NCI-H1048 (cell line): ENCODE measurements around the gene CYP2C19.
"Not testable (repeated sequence)": the region's sequence is repeated elsewhere in the genome, so short reads cannot be mapped to it uniquely, and the experiment has no call there.

Source experiments
- DNase-seq: peaks from one replicate; lab custom pipeline; 2025; lab: John Stamatoyannopoulos, UW

The CYP2C19 gene

DNA sequence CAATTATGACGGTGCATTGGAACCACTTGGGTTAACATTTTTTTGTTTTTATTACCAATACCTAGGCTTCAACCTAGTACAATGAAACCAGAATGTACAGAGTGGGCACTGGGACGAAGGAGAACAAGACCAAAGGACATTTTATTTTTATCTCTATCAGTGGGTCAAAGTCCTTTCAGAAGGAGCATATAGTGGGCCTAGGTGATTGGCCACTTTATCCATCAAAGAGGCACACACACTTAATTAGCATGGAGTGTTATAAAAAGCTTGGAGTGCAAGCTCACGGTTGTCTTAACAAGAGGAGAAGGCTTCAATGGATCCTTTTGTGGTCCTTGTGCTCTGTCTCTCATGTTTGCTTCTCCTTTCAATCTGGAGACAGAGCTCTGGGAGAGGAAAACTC is at the start of gene CYP2C19:
Gene CYP2C19, plus strand, starts transcription at position 289 of the 400 bp plus-strand sequence. Its CDS starts 25 bp downstream, at position 314.
- no peak for DNase-seq

DNA sequence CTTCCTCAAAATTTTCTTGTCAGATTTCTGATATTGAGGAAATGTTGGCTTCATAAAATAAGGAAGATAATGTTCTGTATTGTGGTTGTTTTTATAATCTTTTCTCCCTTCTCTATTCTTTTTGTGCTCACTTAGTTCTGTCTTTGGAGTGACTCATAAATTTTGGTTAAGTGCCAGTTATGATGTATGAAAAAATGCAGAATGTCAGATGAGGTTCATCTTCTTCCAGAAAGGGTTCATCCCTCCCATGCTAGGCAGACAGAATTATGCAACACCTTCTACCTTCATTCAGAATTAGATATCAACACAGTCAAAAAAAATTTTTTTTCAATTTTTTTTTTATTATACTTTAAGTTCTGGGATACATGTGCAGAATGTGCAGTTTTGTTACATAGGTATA is 36.6 kb upstream of the CYP2C19 start:
- DNase-seq: no peak

DNA sequence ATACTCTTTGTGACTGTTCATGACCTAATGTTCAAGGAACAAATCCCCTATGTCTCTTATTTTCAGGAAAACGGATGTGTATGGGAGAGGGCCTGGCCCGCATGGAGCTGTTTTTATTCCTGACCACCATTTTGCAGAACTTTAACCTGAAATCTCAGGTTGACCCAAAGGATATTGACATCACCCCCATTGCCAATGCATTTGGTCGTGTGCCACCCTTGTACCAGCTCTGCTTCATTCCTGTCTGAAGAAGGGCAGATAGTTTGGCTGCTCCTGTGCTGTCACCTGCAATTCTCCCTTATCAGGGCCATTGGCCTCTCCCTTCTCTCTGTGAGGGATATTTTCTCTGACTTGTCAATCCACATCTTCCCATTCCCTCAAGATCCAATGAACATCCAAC is 27.3 kb upstream of the CYP2C19 start:
- no peak for DNase-seq

GRCh38 chr10:94738588-94738987 is 23.9 kb upstream of the CYP2C19 start:
- DNase-seq: no peak

DNA sequence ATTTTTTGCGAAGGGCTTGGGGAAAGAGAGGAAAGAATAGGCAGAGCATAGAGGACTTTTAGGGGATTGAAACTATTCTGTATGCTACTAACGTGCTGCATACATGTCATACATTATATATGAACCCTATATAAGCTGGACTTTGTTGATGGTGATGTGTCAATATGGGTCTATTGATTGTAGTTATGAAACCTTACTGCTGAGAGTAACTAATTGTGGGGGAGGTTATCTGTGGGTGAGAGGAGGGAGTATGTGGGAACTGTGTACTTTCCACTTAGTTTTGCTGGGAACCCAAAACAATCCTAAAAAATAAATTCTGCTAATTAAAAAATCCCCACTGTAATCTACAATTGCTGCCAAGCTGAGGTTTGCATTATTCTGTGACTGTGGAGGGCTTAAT is 15.3 kb upstream of the CYP2C19 start:
- DNase-seq: no peak

DNA sequence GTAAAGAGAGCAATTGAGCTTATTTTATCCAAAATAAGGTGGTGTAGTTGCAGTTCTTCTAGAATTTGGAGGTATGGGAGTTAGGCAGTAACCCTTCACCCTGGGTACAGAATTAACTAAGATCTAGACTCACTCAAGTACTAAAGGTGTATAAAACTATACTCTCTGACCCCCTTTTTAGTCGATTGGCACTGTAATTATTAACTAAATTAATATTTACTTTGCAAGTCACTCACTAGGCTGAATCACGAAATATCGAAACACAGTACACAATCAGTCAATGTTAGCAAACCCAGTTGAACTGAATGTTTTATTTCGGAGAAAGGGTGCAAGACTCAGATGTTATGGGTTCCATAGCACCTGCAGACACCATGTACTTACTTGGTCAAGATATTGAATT is 14.6 kb upstream of the CYP2C19 start:
- DNase-seq: no peak

- DNase-seq: no peak
These were observed 4.6 kb upstream of the CYP2C19 start for GRCh38 chr10:94757916-94758315.

DNA sequence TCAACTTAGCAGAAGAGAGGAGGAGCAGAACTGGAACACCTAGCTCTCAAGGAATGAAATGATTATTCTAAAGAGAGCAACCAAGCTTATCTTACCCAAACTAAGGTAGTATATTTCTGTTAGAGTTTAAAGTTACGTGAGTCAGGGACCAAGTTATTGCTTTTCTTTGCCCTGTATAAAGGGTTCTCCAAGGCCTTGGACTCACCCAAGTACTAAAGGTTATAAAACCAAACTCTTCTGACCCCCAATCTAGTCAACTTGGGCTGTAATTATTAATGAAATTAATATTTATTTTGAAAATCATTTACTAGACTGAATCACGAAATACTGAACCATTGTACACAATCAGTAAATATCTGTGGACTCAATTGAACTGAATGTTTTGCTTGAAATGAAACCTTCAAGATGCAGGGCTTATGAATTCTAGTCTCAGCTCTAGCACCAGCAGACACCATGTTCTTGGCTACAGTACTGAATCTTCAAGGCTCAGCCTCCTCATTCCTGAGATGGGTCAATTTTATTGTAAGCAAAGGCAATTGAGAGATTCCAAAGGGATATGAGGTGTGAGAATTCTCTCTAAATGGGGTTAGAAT is 1.8 kb upstream of the CYP2C19 start:
- DNase-seq: no peak

GRCh38 chr10:94775425-94775824 is 12.9 kb downstream of the CYP2C19 start:
- not testable (repeated sequence) for DNase-seq

GRCh38 chr10:94777886-94778458 is 15.5 kb downstream of the CYP2C19 start:
- DNase-seq: no peak

GRCh38 chr10:94780844-94781243 is 18.4 kb downstream of the CYP2C19 start:
- DNase-seq: no peak

DNA sequence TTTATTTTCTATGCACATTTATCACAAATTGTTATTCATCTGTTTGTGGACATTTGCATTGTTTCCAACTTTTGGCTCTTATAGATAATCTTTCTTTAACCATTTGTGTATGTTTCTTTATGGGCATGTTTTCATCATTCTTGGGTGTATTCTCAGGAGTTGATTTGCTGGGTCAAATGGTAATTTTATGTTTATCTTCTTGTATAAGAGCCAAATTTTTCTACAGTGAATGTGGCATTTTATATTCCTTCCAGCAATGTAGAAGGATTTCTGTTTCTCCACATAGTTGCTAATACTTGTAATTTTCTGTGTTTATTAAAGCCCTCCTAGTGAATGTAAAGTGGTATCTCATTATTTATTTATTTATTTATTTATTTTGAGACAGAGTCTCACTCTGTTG is 21.8 kb downstream of the CYP2C19 start:
- no peak for DNase-seq

DNA sequence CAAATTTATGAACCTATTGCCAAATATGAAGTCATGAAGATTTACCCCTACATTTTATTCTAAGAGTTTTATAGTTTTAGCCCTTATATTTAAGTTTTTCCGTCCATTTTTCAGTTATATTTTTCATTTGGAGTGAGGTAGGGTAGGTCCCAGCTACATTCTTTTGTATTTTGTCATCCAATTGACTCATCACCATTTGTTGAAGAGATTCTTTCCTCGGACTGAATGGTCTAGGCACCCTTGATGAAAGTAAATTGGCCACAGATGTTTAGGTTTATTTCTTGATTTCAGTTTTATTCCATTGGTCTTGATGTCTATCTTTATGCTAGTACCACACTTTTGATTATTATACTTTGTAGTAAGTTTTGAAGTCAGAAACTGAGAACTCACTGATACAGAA is 22.7 kb downstream of the CYP2C19 start:
- no peak for DNase-seq

DNA sequence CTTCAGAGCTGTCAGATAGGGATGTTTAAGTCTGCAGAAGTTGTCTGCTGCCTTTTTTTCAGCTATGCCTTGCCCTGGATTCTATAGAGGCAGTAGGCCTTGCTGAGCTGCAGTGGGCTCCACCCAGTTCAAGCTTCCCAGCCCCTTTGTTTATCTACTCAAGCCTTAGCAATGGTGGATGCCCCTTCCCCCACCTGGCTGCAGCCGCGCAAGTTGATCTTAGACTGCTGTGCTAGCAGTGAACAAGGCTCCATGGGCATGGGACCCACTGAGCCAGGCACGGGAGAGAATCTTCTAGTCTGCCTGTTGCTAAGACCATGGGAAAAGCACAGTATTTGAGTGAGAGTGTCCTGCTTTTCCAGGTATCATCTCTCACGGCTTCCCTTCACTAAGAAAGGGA is 38.1 kb downstream of the CYP2C19 start:
- not testable (repeated sequence) for DNase-seq

GRCh38 chr10:94803307-94803706 is 40.8 kb downstream of the CYP2C19 start:
- no peak for DNase-seq

DNA sequence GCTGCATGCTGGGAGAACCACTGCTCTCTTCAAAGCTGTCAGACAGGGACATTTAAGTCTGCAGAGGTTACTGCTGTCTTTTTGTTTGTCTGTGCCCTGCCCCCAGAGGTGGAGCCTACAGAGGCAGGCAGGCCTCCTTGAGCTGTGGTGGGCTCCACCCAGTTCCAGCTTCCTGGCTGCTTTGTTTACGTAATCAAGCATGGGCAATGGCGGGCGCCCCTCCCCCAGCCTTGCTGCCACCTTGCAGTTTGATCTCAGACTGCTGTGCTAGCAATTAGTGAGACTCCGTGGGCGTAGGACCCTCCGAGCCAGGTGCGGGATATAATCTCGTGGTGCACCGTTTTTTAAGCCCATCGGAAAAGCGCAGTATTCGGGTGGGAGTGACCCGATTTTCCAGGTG is 67.5 kb downstream of the CYP2C19 start:
- DNase-seq: not testable (repeated sequence)

DNA sequence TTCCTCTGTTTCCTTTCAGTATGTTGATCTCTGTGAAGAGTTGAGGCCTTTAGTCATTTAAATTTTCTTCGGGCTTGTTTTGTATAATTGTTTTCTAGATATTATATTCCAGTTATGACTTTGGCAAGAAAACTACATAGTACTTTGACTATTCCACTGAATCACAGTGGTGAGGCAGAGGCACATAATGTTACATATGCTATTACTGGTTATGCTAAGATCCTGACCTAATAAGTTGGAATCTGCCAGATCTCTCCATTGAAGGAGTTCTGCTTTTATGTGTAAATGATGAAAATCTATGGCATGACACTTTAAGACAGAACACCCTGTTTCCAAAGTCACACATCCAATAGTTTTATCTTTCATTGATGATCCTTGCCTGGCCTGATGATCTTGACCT is 83.7 kb downstream of the CYP2C19 start:
- DNase-seq: no peak

- DNase-seq: no peak
These were observed 88.3 kb downstream of the CYP2C19 start for GRCh38 chr10:94850766-94851165.

DNA sequence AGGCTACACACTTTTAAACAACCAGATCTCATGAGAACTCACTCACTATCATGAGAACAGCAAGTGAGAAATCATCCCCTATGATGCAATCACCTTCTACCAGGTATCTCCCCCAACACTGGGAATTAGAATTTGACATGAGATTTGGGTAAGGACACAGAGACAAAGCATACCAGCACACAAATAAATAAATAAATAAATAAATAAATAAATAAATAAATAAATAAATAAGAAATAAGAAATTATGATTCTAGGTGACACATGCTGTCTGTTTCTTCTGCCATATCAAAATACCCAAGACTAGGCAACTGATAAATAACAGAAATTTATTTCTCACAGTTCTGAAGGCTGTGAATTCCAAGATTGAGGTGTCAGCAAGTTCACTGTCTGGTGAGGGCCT is 88.8 kb downstream of the CYP2C19 start:
- DNase-seq: no peak

- DNase-seq: no peak
These were observed 90.0 kb downstream of the CYP2C19 start for GRCh38 chr10:94852438-94852837.

GRCh38 chr10:94853065-94853464 is 90.6 kb downstream of the CYP2C19 start:
- no peak for DNase-seq

GRCh38 chr10:94858005-94858404 is 95.5 kb downstream of the CYP2C19 start:
- DNase-seq: no peak

DNA sequence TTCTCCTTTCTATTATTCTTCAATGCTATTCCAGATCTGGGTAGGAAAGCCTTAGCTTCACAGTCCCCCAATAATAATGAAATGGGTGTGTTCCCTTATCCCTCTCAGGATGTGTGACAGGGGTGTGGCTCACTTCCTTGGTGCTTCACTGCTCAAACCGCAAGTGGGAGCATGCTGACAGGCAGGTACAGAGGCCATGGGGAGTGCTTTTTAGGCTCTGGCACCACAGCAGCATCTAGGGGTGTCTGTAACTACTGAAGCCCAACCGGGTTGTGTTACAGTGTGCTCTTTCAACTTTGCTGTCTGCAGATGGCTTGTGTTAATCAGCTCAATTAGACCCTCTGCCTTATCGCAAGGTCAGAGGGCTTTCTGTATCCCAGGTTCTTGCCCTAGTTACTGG is 96.6 kb downstream of the CYP2C19 start:
- no peak for DNase-seq

- DNase-seq: no peak
These were observed 116.2 kb downstream of the CYP2C19 start for GRCh38 chr10:94878649-94879048.
